NCI-H2227 treated with DMSO at 0.1 percent for 48 hours (cell line): ENCODE measurements around the gene SASS6.
"Not testable (repeated sequence)": the region's sequence is repeated elsewhere in the genome, so short reads cannot be mapped to it uniquely, and the experiment has no call there.

Source experiments
- DNase-seq: peaks from one replicate; lab custom pipeline; 2025; lab: John Stamatoyannopoulos, UW

The SASS6 gene

GRCh38 chr1:100047235-100047708, 85.5 kb downstream of the SASS6 start:
- not testable (repeated sequence) for DNase-seq

GRCh38 chr1:100045206-100045605, 87.5 kb downstream of the SASS6 start:
- DNase-seq, result no peak

- no peak for DNase-seq
Observed at GRCh38 chr1:100039591-100039990, 93.1 kb downstream of the SASS6 start.

GRCh38 chr1:100038660-100039287, 94.0 kb downstream of the SASS6 start:
- DNase-seq, result peak; percentile 50

- peak; percentile 80 for DNase-seq
Observed at GRCh38 chr1:100037927-100038659, 94.6 kb downstream of the SASS6 start.

- no peak for DNase-seq
Observed at GRCh38 chr1:100037656-100037926, 95.1 kb downstream of the SASS6 start.

GRCh38 chr1:100036718-100037655, 95.7 kb downstream of the SASS6 start:
- DNase-seq, result peak; percentile 2

- DNase-seq, result no peak
Observed at GRCh38 chr1:100035214-100035613, 97.5 kb downstream of the SASS6 start.

- DNase-seq, result peak; percentile 48
Observed at GRCh38 chr1:100034470-100034869, 98.3 kb downstream of the SASS6 start.
